ENCODE results near the gene ALG1. TPM values are rescaled to one million over a fixed set of nuclear protein-coding genes. Genes with fewer than 3 reads are reported as not detected.
"Not testable (repeated sequence)": the region's sequence is repeated elsewhere in the genome, so short reads cannot be mapped to it uniquely, and the experiment has no call there.

Gene ALG1
- total RNA-seq, 1 donor from 2014 or later, result 20.5 TPM

DNA sequence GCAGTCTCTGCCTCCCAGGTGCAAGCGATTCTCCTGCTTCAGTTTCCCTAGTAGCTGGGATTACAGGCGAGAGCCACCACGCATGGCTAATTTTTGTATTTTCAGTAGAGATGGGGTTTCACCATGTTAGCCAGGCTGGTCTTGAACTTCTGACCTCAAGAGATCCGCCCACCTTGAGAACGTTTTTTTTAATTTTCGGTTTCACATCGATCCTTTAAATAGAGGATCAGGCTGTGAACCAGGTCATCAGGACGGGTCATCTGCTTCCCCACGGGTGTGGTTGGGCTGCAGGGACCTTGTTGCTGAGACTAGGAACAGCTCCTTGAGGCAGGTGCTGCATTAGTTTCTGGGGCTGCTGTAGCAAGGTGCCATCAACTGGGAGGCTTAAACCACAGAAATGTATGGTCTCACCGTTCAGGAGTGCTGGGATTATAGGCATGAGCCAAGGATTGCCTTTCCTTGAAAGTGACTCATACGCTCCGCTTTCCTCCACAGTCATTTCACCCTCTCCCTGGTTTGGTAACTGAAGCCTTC lies 30.0 kb upstream of the ALG1 start:
- peak; percentile 81 for DNase-seq (ENCODE audit: low read depth)
- TF ChIP-seq, protein P1, sequence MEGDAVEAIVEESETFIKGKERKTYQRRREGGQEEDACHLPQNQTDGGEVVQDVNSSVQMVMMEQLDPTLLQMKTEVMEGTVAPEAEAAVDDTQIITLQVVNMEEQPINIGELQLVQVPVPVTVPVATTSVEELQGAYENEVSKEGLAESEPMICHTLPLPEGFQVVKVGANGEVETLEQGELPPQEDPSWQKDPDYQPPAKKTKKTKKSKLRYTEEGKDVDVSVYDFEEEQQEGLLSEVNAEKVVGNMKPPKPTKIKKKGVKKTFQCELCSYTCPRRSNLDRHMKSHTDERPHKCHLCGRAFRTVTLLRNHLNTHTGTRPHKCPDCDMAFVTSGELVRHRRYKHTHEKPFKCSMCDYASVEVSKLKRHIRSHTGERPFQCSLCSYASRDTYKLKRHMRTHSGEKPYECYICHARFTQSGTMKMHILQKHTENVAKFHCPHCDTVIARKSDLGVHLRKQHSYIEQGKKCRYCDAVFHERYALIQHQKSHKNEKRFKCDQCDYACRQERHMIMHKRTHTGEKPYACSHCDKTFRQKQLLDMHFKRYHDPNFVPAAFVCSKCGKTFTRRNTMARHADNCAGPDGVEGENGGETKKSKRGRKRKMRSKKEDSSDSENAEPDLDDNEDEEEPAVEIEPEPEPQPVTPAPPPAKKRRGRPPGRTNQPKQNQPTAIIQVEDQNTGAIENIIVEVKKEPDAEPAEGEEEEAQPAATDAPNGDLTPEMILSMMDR (IDR thresholded peaks at IDR 0.05; ENCODE audit: insufficient read depth, low read length, severe bottlenecking), result no peak
- no peak for FAIRE-seq
- Histone ChIP-seq H3K4me3 (ENCODE audit: low read depth, low read length) (no peak overlapping the region), H3K36me3 (ENCODE audit: control insufficient read depth, insufficient read depth, low read length) (no peaks in the 10 kb centered on the region), H3K27me3 (ENCODE audit: control insufficient read depth, insufficient read depth, low read length) (peaks cover 2% of the 10 kb centered on the region)

DNA sequence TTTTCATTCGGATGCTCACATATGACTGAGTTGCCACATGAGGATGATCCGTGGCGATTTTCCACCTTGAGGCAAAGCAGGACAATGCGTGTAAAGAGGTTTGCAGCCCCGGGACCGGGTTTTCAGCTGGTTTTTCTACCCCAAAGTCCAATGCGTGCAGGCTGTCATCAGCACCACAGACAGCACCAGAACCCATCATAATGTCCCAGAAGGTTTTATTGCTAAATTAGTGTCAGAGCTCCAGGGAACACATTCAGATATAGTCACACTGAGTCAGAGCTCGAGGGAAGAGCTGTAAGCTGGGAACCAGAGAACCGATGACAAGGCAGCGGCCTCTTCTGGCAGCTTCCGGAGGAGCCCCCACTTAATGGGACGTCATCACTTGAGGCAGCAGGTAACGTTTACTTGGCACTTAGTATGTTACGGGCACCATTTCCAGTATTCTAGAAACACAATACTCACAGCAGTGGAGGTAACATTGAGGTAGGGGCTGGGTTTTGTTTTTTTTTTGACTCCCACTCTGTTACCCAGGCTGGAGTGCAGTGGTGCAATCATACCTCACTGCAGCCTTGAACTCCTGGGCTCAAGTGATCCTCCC lies 29.0 kb upstream of the ALG1 start:
- peaks cover 4% of the 10 kb centered on the region for H3K27me3 ChIP-seq (ENCODE audit: control insufficient read depth, insufficient read depth, low read length)
- TF ChIP-seq, protein P1 (IDR thresholded peaks at IDR 0.05; ENCODE audit: insufficient read depth, low read length, severe bottlenecking), result peak; percentile 10
- DNase-seq (ENCODE audit: low read depth) (peak; percentile 53), FAIRE-seq (no peak)
- no peak overlapping the region for H3K4me3 ChIP-seq (ENCODE audit: low read depth, low read length)
- H3K36me3 ChIP-seq (ENCODE audit: control insufficient read depth, insufficient read depth, low read length), result no peaks in the 10 kb centered on the region

DNA sequence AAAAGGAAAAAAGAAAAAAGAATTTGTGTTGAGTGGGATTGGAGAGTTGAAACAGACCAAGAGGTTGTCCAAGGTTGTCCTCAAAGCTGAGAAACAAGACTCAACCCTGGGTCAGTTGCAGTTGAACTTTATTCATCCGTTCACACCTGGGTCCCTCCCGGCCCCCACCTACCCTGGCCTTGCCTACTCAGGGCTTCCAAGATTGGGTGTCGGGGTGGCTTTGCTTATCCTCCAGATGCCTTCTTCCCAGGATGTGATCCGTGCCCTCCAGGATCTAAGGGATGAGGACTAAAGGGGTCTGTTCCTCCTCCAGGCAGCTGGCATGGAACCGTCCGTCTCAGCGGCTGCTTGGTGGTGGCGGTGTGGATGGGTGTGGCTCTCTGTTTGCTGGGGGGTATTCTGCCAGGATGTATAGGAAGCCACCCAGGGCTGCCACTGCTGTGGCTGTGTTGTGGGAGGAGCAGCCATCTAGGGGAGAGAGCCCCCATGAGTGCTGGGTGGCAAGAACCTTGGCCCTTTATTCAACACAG lies 27.6 kb upstream of the ALG1 start:
- FAIRE-seq (no peak), DNase-seq (ENCODE audit: low read depth) (no peak)
- Histone ChIP-seq H3K27me3 (ENCODE audit: control insufficient read depth, insufficient read depth, low read length) (peaks cover 4% of the 10 kb centered on the region), H3K4me3 (ENCODE audit: low read depth, low read length) (no peak overlapping the region), H3K36me3 (ENCODE audit: control insufficient read depth, insufficient read depth, low read length) (no peaks in the 10 kb centered on the region)
- TF ChIP-seq, protein P1 (IDR thresholded peaks at IDR 0.05; ENCODE audit: insufficient read depth, low read length, severe bottlenecking), result no peak

DNA sequence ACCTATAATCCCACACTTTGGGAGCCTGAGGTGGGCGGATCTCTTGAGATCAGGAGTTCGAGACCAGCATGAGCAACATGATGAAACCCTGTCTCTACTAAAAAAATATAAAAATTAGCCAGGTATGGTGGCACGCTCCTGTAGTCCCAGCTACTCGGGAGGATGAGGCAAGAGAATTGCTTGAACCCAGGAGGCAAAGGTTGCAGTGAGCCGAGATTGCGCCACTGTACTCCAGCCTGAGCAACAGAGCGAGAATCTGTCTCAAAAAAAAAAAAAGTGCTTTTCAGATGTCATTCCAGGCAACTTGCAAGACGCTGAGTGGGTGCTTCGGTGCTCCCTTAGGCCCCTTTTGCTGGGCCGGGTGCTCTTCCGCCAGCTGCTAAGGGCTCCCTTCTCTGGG lies 27.1 kb upstream of the ALG1 start:
- not testable (repeated sequence) for H3K36me3 ChIP-seq (ENCODE audit: control insufficient read depth, insufficient read depth, low read length); FAIRE-seq; H3K4me3 ChIP-seq (ENCODE audit: low read depth, low read length); DNase-seq (ENCODE audit: low read depth); H3K27me3 ChIP-seq (ENCODE audit: control insufficient read depth, insufficient read depth, low read length)

DNA sequence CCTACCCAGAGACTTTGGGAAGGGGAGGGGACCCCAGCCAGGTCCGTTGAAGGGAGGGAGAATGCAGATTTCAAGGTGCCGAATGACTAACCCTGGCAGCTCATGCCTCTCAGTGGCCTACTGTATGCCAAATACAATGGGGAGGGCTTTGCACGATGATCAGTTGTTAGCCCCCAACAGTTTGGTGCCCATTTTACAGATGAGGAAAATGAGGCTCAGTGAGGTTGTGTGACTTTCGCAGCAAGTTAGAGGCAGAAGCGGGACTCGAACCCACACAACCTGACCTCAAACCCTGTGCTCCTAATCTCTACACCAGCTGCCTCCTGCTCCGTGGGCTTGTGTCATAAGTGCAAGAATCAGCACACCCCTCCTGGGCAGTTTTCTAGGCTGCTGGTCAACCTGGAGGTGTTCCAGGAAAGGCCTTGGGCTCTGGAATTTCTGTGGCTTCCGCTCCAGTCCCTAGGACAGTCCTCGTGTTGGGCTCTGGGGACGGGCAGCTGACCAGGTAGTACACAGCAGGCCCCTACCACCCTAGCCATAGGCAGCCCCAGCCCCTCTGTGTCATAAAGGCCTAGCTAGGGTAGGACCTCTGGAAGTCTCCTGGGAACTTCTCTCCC lies 26.0 kb upstream of the ALG1 start:
- Histone ChIP-seq H3K27me3 (ENCODE audit: control insufficient read depth, insufficient read depth, low read length) (peaks cover 3% of the 10 kb centered on the region), H3K36me3 (ENCODE audit: control insufficient read depth, insufficient read depth, low read length) (no peaks in the 10 kb centered on the region), H3K4me3 (ENCODE audit: low read depth, low read length) (no peak overlapping the region)
- TF ChIP-seq, protein P1 (IDR thresholded peaks at IDR 0.05; ENCODE audit: insufficient read depth, low read length, severe bottlenecking), result no peak
- no peak for DNase-seq (ENCODE audit: low read depth)
- no peak for FAIRE-seq

DNA sequence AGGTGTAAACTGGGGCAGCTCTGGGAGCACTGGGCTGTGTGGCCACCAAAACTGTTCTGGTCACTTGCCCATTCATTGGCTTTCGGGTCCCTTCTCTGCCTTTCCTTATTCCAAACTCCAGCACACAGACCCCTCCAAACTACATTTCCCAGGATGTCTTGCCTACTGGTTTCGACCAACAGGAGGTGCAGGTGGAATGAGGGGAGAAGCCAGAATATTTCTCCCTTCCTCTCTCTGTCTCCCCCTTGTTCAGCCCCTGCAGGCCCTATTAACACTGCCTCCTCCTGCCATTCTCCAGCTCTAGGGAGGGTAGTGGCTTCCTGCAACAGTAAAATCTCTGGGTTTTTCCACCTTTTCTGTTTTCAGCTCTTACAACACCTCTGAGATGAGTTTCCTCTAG lies 24.7 kb upstream of the ALG1 start:
- DNase-seq (ENCODE audit: low read depth), result no peak
- FAIRE-seq, result no peak
- Histone ChIP-seq H3K36me3 (ENCODE audit: control insufficient read depth, insufficient read depth, low read length) (no peaks in the 10 kb centered on the region), H3K4me3 (ENCODE audit: low read depth, low read length) (no peak overlapping the region), H3K27me3 (ENCODE audit: control insufficient read depth, insufficient read depth, low read length) (peaks cover 1% of the 10 kb centered on the region)
- TF ChIP-seq, protein P1 (IDR thresholded peaks at IDR 0.05; ENCODE audit: insufficient read depth, low read length, severe bottlenecking), result no peak

All from bronchial epithelial cell (primary cell).